ENCODE data around the gene BAZ1A. TPM values are rescaled to one million over a fixed set of nuclear protein-coding genes. Genes with fewer than 3 reads are reported as not detected.

Gene BAZ1A
- total RNA-seq, 1 experiment from 2014 or later = 17.3 TPM

DNA sequence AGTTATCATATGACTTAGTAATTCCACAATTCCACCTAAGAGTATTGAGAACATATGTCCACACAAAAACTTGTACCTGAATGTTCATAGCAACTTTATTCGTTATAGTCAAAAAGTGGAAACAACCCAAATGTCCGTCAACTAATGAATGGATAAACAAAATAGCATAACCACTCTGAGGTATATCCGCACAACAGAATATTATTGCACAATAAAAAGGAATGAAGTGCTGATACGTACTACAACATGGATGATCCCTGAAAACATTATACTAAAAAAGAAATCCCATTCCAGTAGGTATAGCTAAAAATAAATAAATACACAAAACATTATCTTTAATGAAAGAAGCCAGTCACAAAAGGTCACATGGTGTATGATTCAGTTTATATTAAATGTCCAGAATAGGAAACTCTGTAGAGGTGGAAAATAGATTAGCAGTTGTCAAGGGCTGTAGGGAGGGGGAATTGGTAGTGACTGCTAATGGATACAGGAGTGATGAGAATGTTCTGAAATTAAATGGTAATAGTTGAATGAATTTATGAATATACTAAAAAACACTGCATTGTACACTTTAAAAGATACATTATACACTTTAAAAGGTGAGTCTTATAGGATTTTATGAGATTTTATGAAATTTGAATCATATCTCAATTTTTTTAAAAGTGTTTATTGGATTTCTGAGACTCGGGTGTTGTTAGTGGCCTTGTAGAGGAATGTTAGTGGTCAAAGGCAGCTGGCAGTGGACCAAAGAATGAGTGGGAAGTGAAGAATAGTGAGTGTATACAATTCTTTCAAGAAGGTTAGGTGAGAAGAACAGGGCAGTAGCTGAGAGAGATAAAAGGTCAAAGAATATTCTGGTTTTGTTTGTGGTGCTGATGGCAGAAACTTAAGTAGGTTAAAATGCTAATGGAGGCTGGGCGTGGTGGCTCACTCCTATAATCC, 36.3 kb upstream of the BAZ1A start:
- no peak for DNase-seq
- BruUV-seq (replicated peaks) = no TSS peak
- Histone ChIP-seq H3K9me3 (ENCODE audit: insufficient read depth, low read depth) (no peaks in the 10 kb centered on the region), H3K27me3 (ENCODE audit: insufficient read depth, low read depth) (no peaks in the 10 kb centered on the region), H3K4me1 (replicated peaks; ENCODE audit: insufficient read depth) (no peaks in the 10 kb centered on the region), H3K9me2 (ENCODE audit: insufficient read depth) (no peaks in the 10 kb centered on the region), H3K36me3 (ENCODE audit: low read depth) (no peaks in the 10 kb centered on the region), H3K27ac (no peak overlapping the region), H3K4me2 (no peak overlapping the region), H4K20me1 (ENCODE audit: insufficient read depth) (no peaks in the 10 kb centered on the region), H3K4me3 (no peak overlapping the region), H2AFZ (no peak overlapping the region), H3F3A (ENCODE audit: insufficient read depth, low read depth) (no peaks in the 10 kb centered on the region), H3K79me2 (ENCODE audit: low read depth) (no peaks in the 10 kb centered on the region)
- intact Hi-C loops (cut with micrococcal nuclease; ENCODE audit: unreplicated experiment) = no loop called here
- TF ChIP-seq EZH2 (IDR thresholded peaks at IDR 0.05; ENCODE audit: low read depth) = no peak
- TF ChIP-seq, protein P1, sequence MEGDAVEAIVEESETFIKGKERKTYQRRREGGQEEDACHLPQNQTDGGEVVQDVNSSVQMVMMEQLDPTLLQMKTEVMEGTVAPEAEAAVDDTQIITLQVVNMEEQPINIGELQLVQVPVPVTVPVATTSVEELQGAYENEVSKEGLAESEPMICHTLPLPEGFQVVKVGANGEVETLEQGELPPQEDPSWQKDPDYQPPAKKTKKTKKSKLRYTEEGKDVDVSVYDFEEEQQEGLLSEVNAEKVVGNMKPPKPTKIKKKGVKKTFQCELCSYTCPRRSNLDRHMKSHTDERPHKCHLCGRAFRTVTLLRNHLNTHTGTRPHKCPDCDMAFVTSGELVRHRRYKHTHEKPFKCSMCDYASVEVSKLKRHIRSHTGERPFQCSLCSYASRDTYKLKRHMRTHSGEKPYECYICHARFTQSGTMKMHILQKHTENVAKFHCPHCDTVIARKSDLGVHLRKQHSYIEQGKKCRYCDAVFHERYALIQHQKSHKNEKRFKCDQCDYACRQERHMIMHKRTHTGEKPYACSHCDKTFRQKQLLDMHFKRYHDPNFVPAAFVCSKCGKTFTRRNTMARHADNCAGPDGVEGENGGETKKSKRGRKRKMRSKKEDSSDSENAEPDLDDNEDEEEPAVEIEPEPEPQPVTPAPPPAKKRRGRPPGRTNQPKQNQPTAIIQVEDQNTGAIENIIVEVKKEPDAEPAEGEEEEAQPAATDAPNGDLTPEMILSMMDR (conservative IDR thresholded peaks at IDR 0.05) = no peak
- ChIA-PET POLR2A (ENCODE audit: unreplicated experiment) (interaction anchor here (0.6 kb wide), 1 partner anchor 34 kb away, joined by 3 read pairs; no protein-coding TSS in a partner anchor), CTCF (interaction anchor here (0.6 kb wide), 1 partner anchor 198 kb away, joined by 9 read pairs; no protein-coding TSS in a partner anchor)

DNA sequence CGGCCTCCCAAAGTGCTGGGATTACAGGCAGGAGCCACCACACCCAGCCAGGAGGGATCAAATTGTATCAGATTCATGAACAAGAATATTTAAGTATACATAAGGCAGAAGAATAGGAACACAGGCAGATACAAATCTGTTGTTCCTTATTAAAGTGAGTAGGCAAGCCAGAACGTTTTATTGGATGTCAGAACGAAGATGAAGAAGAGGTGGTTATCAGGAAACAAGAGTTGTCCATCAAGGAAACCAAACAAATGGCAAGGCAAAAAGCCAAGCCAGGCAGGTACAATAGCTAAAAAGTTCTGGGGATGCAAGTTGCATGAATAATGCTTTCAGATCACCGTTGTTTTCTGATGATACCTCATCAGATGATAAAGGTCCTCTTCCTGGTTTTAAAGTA, 31.1 kb upstream of the BAZ1A start:
- no peak for DNase-seq
- no peaks in the 10 kb centered on the region for H3K9me2 ChIP-seq (ENCODE audit: insufficient read depth)
- H3K9me3 ChIP-seq (ENCODE audit: insufficient read depth, low read depth) = no peaks in the 10 kb centered on the region
- intact Hi-C loops (cut with micrococcal nuclease; ENCODE audit: unreplicated experiment) = no loop called here
- H3K27me3 ChIP-seq (ENCODE audit: insufficient read depth, low read depth) = no peaks in the 10 kb centered on the region
- H3K27ac ChIP-seq = no peak overlapping the region
- H2AFZ ChIP-seq = no peak overlapping the region
- no peaks in the 10 kb centered on the region for H3K36me3 ChIP-seq (ENCODE audit: low read depth)
- H3K4me2 ChIP-seq = no peak overlapping the region
- H3K4me3 ChIP-seq = no peak overlapping the region
- no TSS peak for BruUV-seq (replicated peaks)
- no peak for TF ChIP-seq EZH2 (IDR thresholded peaks at IDR 0.05; ENCODE audit: low read depth)
- TF ChIP-seq, protein P1 (conservative IDR thresholded peaks at IDR 0.05) = no peak
- H3K79me2 ChIP-seq (ENCODE audit: low read depth) = no peaks in the 10 kb centered on the region
- H3F3A ChIP-seq (ENCODE audit: insufficient read depth, low read depth) = no peaks in the 10 kb centered on the region
- POLR2A ChIA-PET (ENCODE audit: unreplicated experiment) = no interaction called here
- H3K4me1 ChIP-seq (replicated peaks; ENCODE audit: insufficient read depth) = no peaks in the 10 kb centered on the region
- CTCF ChIA-PET = no interaction called here
- no peaks in the 10 kb centered on the region for H4K20me1 ChIP-seq (ENCODE audit: insufficient read depth)

DNA sequence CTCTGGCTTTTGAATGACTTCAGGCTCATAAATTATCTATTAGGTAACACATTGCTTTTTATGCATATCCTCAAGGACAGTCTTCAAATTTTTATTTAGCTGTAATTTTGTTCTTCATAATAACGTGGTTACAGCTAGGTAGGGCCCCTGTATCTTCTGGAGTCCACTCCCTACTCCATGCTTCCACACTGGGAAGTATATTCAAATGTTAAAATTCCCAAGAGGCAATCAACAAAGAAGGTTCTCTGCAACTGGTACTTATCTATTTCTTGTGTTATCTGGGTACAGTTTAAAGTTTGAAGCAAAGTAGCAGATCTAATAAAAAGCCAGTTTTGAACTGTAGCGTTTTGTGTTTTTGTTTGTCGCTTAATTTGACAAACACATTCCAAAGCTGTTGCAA, 20.1 kb upstream of the BAZ1A start:
- Histone ChIP-seq H3F3A (ENCODE audit: insufficient read depth, low read depth) (no peaks in the 10 kb centered on the region), H3K9me3 (ENCODE audit: insufficient read depth, low read depth) (no peaks in the 10 kb centered on the region), H3K36me3 (ENCODE audit: low read depth) (no peaks in the 10 kb centered on the region), H3K4me1 (replicated peaks; ENCODE audit: insufficient read depth) (no peaks in the 10 kb centered on the region), H3K4me3 (no peak overlapping the region), H3K9me2 (ENCODE audit: insufficient read depth) (no peaks in the 10 kb centered on the region), H2AFZ (no peak overlapping the region), H4K20me1 (ENCODE audit: insufficient read depth) (no peaks in the 10 kb centered on the region), H3K27me3 (ENCODE audit: insufficient read depth, low read depth) (no peaks in the 10 kb centered on the region), H3K27ac (no peak overlapping the region), H3K4me2 (no peak overlapping the region), H3K79me2 (ENCODE audit: low read depth) (no peaks in the 10 kb centered on the region)
- ChIA-PET POLR2A (ENCODE audit: unreplicated experiment) (no interaction called here), CTCF (no interaction called here)
- no TSS peak for BruUV-seq (replicated peaks)
- intact Hi-C loops (cut with micrococcal nuclease; ENCODE audit: unreplicated experiment) = no loop called here
- TF ChIP-seq, protein P1 (conservative IDR thresholded peaks at IDR 0.05) = no peak
- TF ChIP-seq EZH2 (IDR thresholded peaks at IDR 0.05; ENCODE audit: low read depth) = no peak
- DNase-seq = no peak
